GM19395 (cell line): ENCODE measurements around the gene NQO2.

ENCODE experiments used
- ATAC-seq: cut with Tn5 transposase; IDR thresholded peaks from one replicate; pipeline ENCODE4 v1.9.1; 2021; ENCODE audit warnings: mild to moderate bottlenecking, moderate library complexity; ENCODE audit not compliant: unreplicated experiment

NQO2 gene

GRCh38 chr6:3068329-3069214, 68.9 kb downstream of the NQO2 start, which contains the start of gene RIPK1:
Gene RIPK1 (plus strand): TSS chr6:3068494. CDS start chr6:3076824, 8,330 bp downstream.
- peak; percentile 88 for ATAC-seq
